ENCODE data around the gene E4F1.
"Not testable (repeated sequence)": the region's sequence is repeated elsewhere in the genome, so short reads cannot be mapped to it uniquely, and the experiment has no call there.

E4F1 gene

GRCh38 chr16:2244301-2244700 lies 20.9 kb downstream of the E4F1 start:
- no peak for DNase-seq (ENCODE audit: low read depth in 2 of 2)

DNA sequence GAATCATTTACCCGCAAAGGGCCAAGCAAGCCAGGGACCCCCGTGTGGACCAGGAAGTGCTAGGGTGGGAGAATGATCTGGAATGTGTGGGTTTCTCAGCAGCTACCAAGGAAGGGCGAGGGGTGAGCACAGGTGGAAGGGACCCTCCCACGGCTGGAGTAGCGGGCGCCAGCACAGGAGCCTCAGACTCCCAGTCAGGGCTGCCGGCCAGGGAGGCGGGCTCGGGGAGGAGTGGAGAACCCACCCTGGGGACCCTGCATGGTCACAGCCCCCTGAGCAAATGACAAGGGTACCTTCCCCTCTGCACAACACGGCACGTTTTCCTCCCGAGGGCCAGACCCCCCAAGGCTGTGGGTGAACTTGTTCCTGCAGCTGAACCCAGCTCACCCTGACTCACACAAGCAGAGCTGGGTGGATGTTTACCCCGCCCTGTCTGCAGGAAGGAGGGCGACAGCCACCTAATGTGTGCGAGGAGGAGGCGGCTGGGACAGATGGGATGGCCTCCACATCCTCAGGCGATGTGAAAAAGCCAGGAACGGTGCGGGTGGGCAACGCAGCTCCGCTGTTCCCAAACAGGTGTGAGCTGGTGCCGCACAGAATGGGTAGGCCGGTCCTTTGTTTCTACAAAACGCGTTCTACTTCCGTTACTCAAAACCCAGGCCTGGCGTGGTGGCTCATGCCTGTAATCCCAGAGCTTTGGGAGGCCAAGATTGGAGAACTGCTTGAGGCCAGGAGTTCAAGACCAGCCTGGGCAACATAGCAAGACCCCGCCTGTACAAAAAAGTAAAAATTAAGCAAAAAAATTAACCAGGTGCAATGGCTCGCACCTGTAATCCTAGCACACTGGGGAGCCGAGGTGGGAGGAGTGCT lies 21.8 kb downstream of the E4F1 start:
- DNase-seq (ENCODE audit: low read depth in 2 of 2) = no peak

DNA sequence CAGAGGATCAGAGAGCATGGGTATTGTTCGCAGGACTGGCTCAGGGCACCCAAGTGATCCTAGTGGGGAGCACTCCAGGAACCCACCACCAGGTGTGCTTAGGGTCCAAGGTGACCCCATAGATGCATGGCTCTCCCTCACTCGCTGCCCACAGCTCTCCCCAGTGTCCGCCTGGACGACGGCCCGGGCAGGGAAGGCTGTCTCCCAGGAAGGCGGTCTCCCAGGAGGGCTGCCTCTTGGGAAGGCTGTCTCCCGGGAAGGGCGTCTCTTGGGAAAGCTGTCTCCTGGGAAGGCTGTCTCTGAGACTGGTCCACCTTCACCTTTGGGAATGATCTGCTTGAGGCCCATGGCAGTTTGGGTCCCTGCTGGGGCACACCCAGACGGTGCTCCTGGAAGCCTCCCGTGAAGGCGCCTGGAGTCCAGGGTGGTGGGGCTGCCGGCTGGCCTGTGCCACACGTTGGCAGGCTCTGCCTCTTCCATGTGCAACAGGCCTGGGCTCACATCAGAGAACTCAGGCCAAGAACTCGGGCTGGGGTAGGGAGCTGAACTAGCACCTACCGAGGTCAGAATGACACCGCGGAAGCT lies 23.0 kb downstream of the E4F1 start:
- no peak for DNase-seq (ENCODE audit: low read depth in 2 of 2)

- DNase-seq (ENCODE audit: low read depth in 2 of 2) = peak in 1 of 2 donors; percentile 25
Measured at GRCh38 chr16:2250652-2251295, 27.4 kb downstream of the E4F1 start.

GRCh38 chr16:2251296-2252111 lies 28.1 kb downstream of the E4F1 start, which contains the start of gene ECI1:
TSS of gene ECI1 (minus strand) at chr16:2251587. CDS start at chr16:2251566, 21 bp downstream.
- peak; percentile 84 for DNase-seq (ENCODE audit: low read depth in 2 of 2)

- no peak for DNase-seq (ENCODE audit: low read depth in 2 of 2)
Measured at GRCh38 chr16:2252806-2253148, 29.4 kb downstream of the E4F1 start.

GRCh38 chr16:2253293-2253692 lies 29.9 kb downstream of the E4F1 start:
- DNase-seq (ENCODE audit: low read depth in 2 of 2) = no peak

GRCh38 chr16:2256531-2257140 lies 33.2 kb downstream of the E4F1 start:
- DNase-seq (ENCODE audit: low read depth in 2 of 2) = no peak

DNA sequence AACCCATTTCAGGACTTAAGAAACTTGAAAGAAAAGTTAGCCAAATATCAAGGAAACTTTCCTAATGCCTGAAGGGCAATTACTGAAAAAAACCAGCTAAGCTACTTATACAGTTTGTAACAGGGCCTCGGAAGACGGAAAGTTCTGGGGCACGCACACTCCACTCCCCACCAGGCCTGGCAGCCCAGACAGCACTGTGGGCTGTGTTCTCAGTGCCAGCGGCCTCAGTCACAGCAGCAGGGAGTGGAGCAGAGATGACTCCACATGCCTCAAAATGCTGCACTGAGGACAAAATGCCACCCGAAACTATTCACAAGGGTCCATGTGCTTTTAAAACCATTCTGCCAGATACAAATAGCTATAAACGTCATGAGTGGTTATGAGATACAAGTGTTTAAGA lies 34.3 kb downstream of the E4F1 start:
- no peak for DNase-seq (ENCODE audit: low read depth in 2 of 2)

- not testable (repeated sequence) for DNase-seq (ENCODE audit: low read depth in 2 of 2)
Measured at GRCh38 chr16:2258530-2258929, 35.1 kb downstream of the E4F1 start.

GRCh38 chr16:2260250-2260649 lies 36.9 kb downstream of the E4F1 start:
- no peak for DNase-seq (ENCODE audit: low read depth in 2 of 2)

DNA sequence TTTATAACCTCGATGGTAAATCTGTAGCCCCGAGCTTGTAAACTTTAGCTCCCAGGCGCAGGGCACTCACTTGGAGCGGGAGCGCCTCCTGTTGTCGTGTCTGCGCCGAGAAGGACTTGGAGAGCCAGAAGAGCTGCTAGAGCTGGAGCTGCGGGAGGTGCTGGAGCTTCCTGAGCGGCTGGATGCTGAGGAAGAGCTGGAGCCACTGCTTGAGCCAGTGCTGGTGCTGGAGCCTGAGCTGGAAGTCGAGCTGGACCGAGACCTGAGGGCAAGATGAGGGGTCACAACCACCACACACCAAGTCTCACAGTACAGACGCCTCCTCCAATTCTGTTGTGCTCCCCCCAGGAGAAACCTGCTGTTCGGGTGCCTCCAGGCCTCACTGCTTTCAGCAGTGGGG lies 39.6 kb downstream of the E4F1 start:
- not testable (repeated sequence) for DNase-seq (ENCODE audit: low read depth in 2 of 2)

- DNase-seq (ENCODE audit: low read depth in 2 of 2) = not testable (repeated sequence)
Measured at GRCh38 chr16:2266887-2267286, 43.5 kb downstream of the E4F1 start.

GRCh38 chr16:2267505-2267912 lies 44.1 kb downstream of the E4F1 start:
- peak in 1 of 2 donors; percentile 61 for DNase-seq (ENCODE audit: low read depth in 2 of 2)

DNA sequence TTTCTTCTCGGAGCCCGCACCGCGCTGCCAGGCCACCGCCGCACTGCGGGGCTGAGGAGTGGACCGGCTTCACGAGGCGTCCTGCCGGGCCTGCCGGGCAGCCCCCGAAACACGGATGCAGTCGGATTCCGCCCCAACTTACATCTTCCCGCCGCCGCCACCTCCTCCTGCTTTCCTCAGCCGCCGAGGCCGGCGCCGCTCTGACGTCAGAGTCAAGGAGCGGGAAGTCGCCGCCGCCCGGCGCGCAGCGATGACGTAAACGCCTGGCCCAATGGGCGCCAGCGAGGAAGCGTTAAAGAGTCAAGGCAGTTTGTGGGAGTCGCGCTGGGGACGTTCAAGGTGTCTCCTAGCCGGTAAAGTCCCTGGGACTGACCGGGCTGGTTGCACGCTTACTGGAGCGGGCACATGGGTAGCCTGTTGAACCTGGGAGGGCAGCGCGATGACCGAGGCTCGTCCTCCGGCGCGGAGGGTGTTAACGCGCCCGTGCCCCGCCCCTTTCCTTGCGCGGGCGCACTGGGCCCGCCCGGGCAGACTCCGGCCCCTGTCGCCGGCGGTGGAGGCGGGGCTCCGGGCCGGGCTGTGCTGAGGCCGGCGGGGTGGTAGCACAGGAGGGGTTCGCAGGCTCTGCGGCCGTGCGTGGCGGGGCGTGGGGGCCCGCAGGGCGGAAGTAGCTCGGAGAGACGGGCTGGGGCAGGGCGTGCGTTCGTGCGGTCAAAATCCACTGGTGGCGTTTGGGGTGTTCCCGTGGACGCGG lies 44.7 kb downstream of the E4F1 start, which contains the start of gene RNPS1:
Gene RNPS1 (minus strand): TSS at position 214 of the 754 bp plus-strand sequence. CDS start 3,483 bp downstream, outside the sequence.
- DNase-seq (ENCODE audit: low read depth in 2 of 2) = peak; percentile 94 to 96

DNA sequence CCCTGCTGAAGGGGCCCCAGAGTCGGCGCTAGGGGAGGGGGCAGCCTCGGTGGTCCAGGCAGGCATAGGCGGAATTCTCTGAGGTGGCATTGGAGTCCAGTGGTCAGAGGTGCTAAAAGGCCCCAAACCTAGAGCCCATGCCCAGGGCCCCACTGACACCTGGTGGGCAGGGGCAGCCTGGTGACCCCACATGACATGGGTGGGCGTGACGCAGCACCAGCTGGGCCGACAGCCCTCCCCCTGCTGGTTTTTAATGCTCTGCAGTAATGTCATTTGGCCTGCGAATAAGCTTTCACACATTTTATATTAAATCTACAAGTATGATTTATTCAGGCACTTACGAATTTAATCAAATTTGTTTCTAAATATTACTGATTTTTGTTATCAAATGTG lies 46.7 kb downstream of the E4F1 start:
- no peak for DNase-seq (ENCODE audit: low read depth in 2 of 2)

DNA sequence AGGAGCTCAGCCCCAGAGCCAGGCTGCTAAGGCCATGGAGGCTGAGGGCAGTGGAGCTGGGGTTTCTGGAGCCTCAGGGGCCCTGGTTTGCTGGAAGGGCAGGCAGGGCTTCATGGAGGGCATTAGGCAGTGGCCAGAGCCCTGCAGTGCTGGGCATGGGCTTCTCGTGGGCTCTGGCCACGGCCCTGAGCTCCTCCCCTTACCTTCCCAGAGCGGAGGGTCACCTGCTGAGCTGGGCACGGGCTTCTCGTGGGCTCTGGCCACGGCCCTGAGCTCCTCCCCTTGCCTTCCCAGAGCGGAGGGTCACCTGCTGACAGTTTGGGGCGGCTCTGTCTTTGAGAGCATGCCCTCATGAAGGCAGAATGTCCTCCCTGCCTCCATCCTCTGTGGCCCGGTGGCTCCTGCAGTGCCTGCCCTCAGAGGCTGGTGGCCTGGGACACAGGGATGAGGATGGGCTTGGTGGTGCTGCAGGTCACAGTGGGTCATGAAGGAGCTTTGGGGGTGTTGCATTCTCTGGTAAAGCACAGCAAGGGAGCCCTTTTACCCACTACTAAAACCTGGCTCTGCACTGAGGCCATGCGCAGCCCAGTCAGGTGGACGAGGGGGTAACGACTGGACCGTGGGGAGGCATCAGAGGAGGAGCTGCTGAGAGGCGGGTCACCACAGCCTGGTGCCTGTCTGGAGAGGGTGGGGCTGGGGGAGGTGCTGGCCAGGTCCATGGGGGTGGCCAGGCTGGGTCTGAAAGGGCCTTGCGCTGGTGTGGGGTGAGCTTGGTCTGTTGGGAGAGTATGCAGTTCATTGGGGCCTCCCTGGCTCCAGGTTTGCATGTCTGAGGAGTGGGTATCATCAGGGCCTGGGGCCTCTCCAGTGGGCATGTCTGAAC lies 47.4 kb downstream of the E4F1 start:
- DNase-seq (ENCODE audit: low read depth in 2 of 2) = no peak

DNA sequence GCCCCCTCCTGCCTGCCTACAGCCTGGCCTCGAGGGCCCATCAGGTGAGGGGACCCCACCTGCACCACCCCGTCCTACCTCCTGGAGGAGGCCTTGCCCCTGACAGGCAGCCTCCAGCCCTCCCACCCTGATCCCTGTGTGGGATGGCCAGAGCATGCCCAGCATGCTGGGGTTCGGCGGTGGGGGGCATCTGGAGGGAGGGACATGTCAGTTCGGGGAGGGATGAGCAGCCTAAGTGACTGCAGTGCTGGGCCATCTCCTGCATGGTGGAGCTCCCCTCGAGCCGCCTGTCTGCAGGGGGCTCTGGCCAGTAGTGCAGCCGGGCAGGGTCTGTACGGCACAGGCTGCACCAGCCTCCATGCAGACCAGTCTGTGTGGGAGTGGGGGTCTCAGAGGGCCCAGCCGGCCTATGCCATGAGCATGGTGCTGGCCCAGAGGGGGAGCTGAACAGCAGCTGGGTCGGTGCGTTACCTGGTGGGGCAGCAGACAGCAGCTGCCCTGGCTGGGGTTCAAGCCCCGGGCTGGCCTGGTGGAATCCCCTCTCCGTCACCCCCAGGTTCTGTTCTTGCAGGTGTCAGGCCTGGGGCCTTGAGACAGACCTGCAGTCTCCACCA lies 48.6 kb downstream of the E4F1 start:
- DNase-seq (ENCODE audit: low read depth in 2 of 2) = no peak

- DNase-seq (ENCODE audit: low read depth in 2 of 2) = no peak
Measured at GRCh38 chr16:2273484-2273883, 50.1 kb downstream of the E4F1 start.

Data from stimulated activated CD8-positive, alpha-beta memory T cell treated with anti-CD3 and anti-CD28 coated beads, Interleukin-15, amount 100 ng/mL, for 48 hours (primary cell).